Colon (tissue), 2 donors: Measurements from ENCODE around the gene GLYATL3.
"Not testable (repeated sequence)": the region's sequence is repeated elsewhere in the genome, so short reads cannot be mapped to it uniquely, and the experiment has no call there.

Experiments used
- FAIRE-seq: peaks from 2 replicates; lab custom pipeline; 2012; peaks lifted over from hg19 to GRCh38; lab: Jason Lieb, UNC
- donor health status: control.
- donor health status: control.

Gene GLYATL3

GRCh38 chr6:49499623-49500022, at the start of gene GLYATL3:
Gene GLYATL3, plus strand, starts transcription at chr6:49499923. Its CDS starts 12,068 bp downstream, at chr6:49511991.
- FAIRE-seq, result no peak

- FAIRE-seq, result no peak
Measured at GRCh38 chr6:49453221-49453620, 46.5 kb upstream of the GLYATL3 start.

- no peak for FAIRE-seq
Measured at GRCh38 chr6:49454787-49455709, 44.7 kb upstream of the GLYATL3 start.

GRCh38 chr6:49457771-49458170, 42.0 kb upstream of the GLYATL3 start:
- FAIRE-seq, result no peak

- no peak for FAIRE-seq
Measured at GRCh38 chr6:49462071-49462470, 37.7 kb upstream of the GLYATL3 start.

- FAIRE-seq, result no peak
Measured at GRCh38 chr6:49462599-49462926, 37.2 kb upstream of the GLYATL3 start.

GRCh38 chr6:49462927-49463611, 36.7 kb upstream of the GLYATL3 start, which contains the start of the genes CENPQ and MMUT:
Gene CENPQ, plus strand, starts transcription at chr6:49463370. Its CDS starts 6,807 bp downstream, at chr6:49470177.
Gene MMUT, minus strand, starts transcription at chr6:49463253. Its CDS starts 3,787 bp downstream, at chr6:49459466.
- peak; percentile 89 for FAIRE-seq

- FAIRE-seq, result no peak
Measured at GRCh38 chr6:49463612-49463967, 36.1 kb upstream of the GLYATL3 start.

- no peak for FAIRE-seq
Measured at GRCh38 chr6:49464691-49465090, 35.0 kb upstream of the GLYATL3 start.

GRCh38 chr6:49468042-49468441, 31.7 kb upstream of the GLYATL3 start:
- no peak for FAIRE-seq

- not testable (repeated sequence) for FAIRE-seq
Measured at GRCh38 chr6:49476564-49476963, 23.2 kb upstream of the GLYATL3 start.

GRCh38 chr6:49479308-49479970, 20.3 kb upstream of the GLYATL3 start:
- peak; percentile 79 for FAIRE-seq

GRCh38 chr6:49481846-49482245, 17.9 kb upstream of the GLYATL3 start:
- not testable (repeated sequence) for FAIRE-seq

- not testable (repeated sequence) for FAIRE-seq
Measured at GRCh38 chr6:49483380-49483779, 16.3 kb upstream of the GLYATL3 start.

GRCh38 chr6:49490633-49491032, 9.1 kb upstream of the GLYATL3 start:
- no peak for FAIRE-seq

- FAIRE-seq, result no peak
Measured at GRCh38 chr6:49497304-49497703, 2.4 kb upstream of the GLYATL3 start.

- no peak for FAIRE-seq
Measured at GRCh38 chr6:49499126-49499525, 597 bp upstream of the GLYATL3 start.

GRCh38 chr6:49504666-49505065, 4.9 kb downstream of the GLYATL3 start:
- no peak for FAIRE-seq

- FAIRE-seq, result no peak
Measured at GRCh38 chr6:49506569-49507111, 6.9 kb downstream of the GLYATL3 start.

- no peak for FAIRE-seq
Measured at GRCh38 chr6:49509342-49509741, 9.6 kb downstream of the GLYATL3 start.

- FAIRE-seq, result no peak
Measured at GRCh38 chr6:49513153-49513989, 13.6 kb downstream of the GLYATL3 start.
